HepG2 (cell line): ENCODE results near the gene RBP5. TPM values are rescaled to one million over a fixed set of nuclear protein-coding genes. Genes with fewer than 3 reads are reported as not detected.

ENCODE experiments used
- ATAC-seq: fragments of 200-7000 bp; cut with Tn5 transposase; 3 replicates; pipeline ENCODE4 v1.9.1; 2020; ENCODE audit warnings: mild to moderate bottlenecking, moderate library complexity
- BruUV-seq: library from RNA; stranded (reverse); fragments of 400-500 nt; replicated peaks from 2 replicates; lab custom pipeline; 2021; lab: Mats Ljungman, UMichigan
- CTCF ChIA-PET: fragments of 300-600 bp; formaldehyde crosslinking; extraction: SDS; loops from one replicate; lab custom pipeline; 2021; ENCODE audit warnings: low total read pairs, inconsistent platforms, low intra/inter-chr PET ratio; lab: Yijun Ruan, JAX
- POLR2A ChIA-PET: fragments of 350-600 bp; sonication (Branson Sonifier 250); formaldehyde crosslinking; loops from one replicate; lab custom pipeline; 2020; ENCODE audit warnings: antibody characterized with exemption, inconsistent platforms; lab: Yijun Ruan, JAX
- DNase-seq: peaks from one replicate; pipeline ENCODE4 v3.0.0-alpha.2; 2015; ENCODE audit warnings: low spot score
- FAIRE-seq: peaks from 3 replicates; lab custom pipeline; 2011; peaks lifted over from hg19 to GRCh38; lab: Jason Lieb, UNC
- H2AFZ ChIP-seq: one replicate; pipeline ENCODE4 v1.6.1; 2011; ENCODE audit warnings: low read length, inconsistent platforms
- H3K27ac ChIP-seq: fragments of 300-600 bp; 3 replicates; pipeline ENCODE4 v1.8.0; 2011; ENCODE audit warnings: mixed run types, mild to moderate bottlenecking, mixed read lengths, low read length, inconsistent platforms; ENCODE audit not compliant: insufficient read depth; ENCODE audit errors: extremely low read length
- H3K27me3 ChIP-seq, 2 experiments: fragments of 200-600 bp in 1 of 2; 2 replicates in 1 of 2; 3 replicates in 1 of 2; pipeline versions ENCODE4 v1.6.0 to v1.8.0; 2011; ENCODE audit warnings: low read length in 2 of 2, mild to moderate bottlenecking in 2 of 2, moderate library complexity in 2 of 2, inconsistent platforms in 1 of 2; ENCODE audit not compliant: insufficient read depth in 2 of 2, control insufficient read depth in 1 of 2
- H3K36me3 ChIP-seq, 2 experiments: fragments of 200-600 bp in 1 of 2; replicated peaks in 1 of 2; 2 replicates in 1 of 2; 3 replicates in 1 of 2; pipeline versions ENCODE4 v1.5.1 to v1.8.0; 2011; ENCODE audit warnings: low read length in 2 of 2, inconsistent platforms in 1 of 2; ENCODE audit not compliant: insufficient read depth in 2 of 2, control insufficient read depth in 1 of 2
- H3K4me1 ChIP-seq: 2 replicates; pipeline ENCODE4 v1.5.1; 2012; ENCODE audit warnings: low read length, inconsistent platforms; ENCODE audit not compliant: insufficient read depth
- H3K4me2 ChIP-seq: 2 replicates; pipeline ENCODE4 v1.6.0; 2011; ENCODE audit warnings: low read depth, low read length, inconsistent platforms
- H3K4me3 ChIP-seq, 3 experiments: fragments of 200-600 bp in 1 of 3; sonication (generic), shearing (Covaris generic) in 1 of 3; replicated peaks in 1 of 3; 2 replicates each; pipeline ENCODE4 v1.5.1; 2011 to 2016; ENCODE audit warnings: low read length in 3 of 3, inconsistent platforms in 2 of 3, low read depth in 2 of 3, mild to moderate bottlenecking in 2 of 3, control low read depth in 1 of 3, mixed read lengths in 1 of 3; ENCODE audit not compliant: insufficient read depth in 1 of 3
- H3K79me2 ChIP-seq: one replicate; pipeline ENCODE4 v1.6.1; 2011; ENCODE audit warnings: low read length, inconsistent platforms; ENCODE audit not compliant: insufficient read depth
- H3K9ac ChIP-seq: 2 replicates; pipeline ENCODE4 v1.6.0; 2011; ENCODE audit warnings: mild to moderate bottlenecking, low read depth, low read length, inconsistent platforms; ENCODE audit not compliant: insufficient read depth
- H3K9me3 ChIP-seq: 2 replicates; pipeline ENCODE4 v1.5.1; 2012; ENCODE audit warnings: mild to moderate bottlenecking, low read length
- H4K20me1 ChIP-seq: 2 replicates; pipeline ENCODE4 v1.6.0; 2011; ENCODE audit warnings: inconsistent platforms, mild to moderate bottlenecking, low read length, moderate library complexity; ENCODE audit not compliant: insufficient read depth
- EHMT2 ChIP-seq: fragments of 200-600 bp; sonication (generic); IDR thresholded peaks from 2 replicates; pipeline ENCODE4 v1.7.0; 2017; ENCODE audit warnings: antibody characterized with exemption, low read depth, low read length, borderline replicate concordance
- ETS1 ChIP-seq: sonication (generic); formaldehyde crosslinking; IDR thresholded peaks from 2 replicates; pipeline ENCODE4 v1.4.0; 2020; ENCODE audit warnings: missing genetic modification reagents
- POGZ ChIP-seq: sonication (generic); formaldehyde crosslinking; IDR thresholded peaks from 2 replicates; pipeline ENCODE4 v1.4.0; 2020; ENCODE audit warnings: mild to moderate bottlenecking, missing genetic modification reagents
- SOX6 ChIP-seq, 2 experiments: fragments of 450-650 bp in 1 of 2; sonication (generic) in 1 of 2; formaldehyde crosslinking in 1 of 2; IDR thresholded peaks; 2 replicates each; pipeline versions ENCODE4 v1.4.0 to v1.6.1; 2017 to 2020; ENCODE audit warnings: antibody characterized with exemption in 1 of 2, mild to moderate bottlenecking in 1 of 2, missing genetic modification reagents in 1 of 2
- ZFP90 ChIP-seq: sonication (generic); formaldehyde crosslinking; IDR thresholded peaks from 2 replicates; pipeline ENCODE4 v1.8.0; 2022; ENCODE audit warnings: missing genetic modification reagents, mild to moderate bottlenecking, inconsistent platforms, borderline replicate concordance
- ZKSCAN1 ChIP-seq: fragments of 150-350 bp; IDR thresholded peaks from 2 replicates; pipeline ENCODE4 v1.6.1; 2014; ENCODE audit warnings: low read length
- ZNF367 ChIP-seq: sonication (generic); formaldehyde crosslinking; IDR thresholded peaks from 2 replicates; pipeline ENCODE4 v1.4.0; 2020; ENCODE audit warnings: missing genetic modification reagents, borderline replicate concordance
- ZNF550 ChIP-seq: sonication (generic); formaldehyde crosslinking; IDR thresholded peaks from 2 replicates; pipeline ENCODE4 v1.4.0; 2020; ENCODE audit warnings: mild to moderate bottlenecking, missing genetic modification reagents, borderline replicate concordance
- ZNF644 ChIP-seq: IDR thresholded peaks from 2 replicates; pipeline ENCODE4 v1.6.1; 2016; ENCODE audit warnings: low read depth
- ZNF782 ChIP-seq: sonication (generic); formaldehyde crosslinking; IDR thresholded peaks from 2 replicates; pipeline ENCODE4 v1.4.0; 2020; ENCODE audit warnings: missing genetic modification reagents, mild to moderate bottlenecking, borderline replicate concordance
- WGBS: methylation state at CpG from one replicate; pipeline ENCODE4 v1.1.6; 2017; ENCODE audit warnings: low lambda C conversion rate; 5-methylcytosine and 5-hydroxymethylcytosine counted together
- in situ Hi-C: cut with HindIII; loops from 2 replicates; pipeline ENCODE4 v1.10.0; 2017; ENCODE audit warnings: low pct_unique_long_range_greater_than_20kb; ENCODE audit not compliant: extremely low pct_ligation_motif_present
- intact Hi-C: fragments of 100-400 bp; cut with micrococcal nuclease; formaldehyde crosslinking; loops from one replicate; pipeline ENCODE4 v1.10.0; 2022; ENCODE audit not compliant: unreplicated experiment
- polyA plus RNA-seq, 8 experiments: library from polyadenylated mRNA; depleted of rRNA in 3 of 8; stranded (reverse) in 7 of 8; unstranded in 1 of 8; fragments of >200 nt; fragmentation: Illumina TruSeq in 4 of 8; extraction: Trizol in 4 of 8; gene quantifications; 2 replicates each; pipeline versions ENCODE4 v1.2.1 to v1.2.3, GENCODE V29; 2011 to 2016; ENCODE audit warnings: low read depth in 4 of 8, missing spikeins in 1 of 8, mixed read lengths in 1 of 8; ENCODE audit not compliant: insufficient read depth in 1 of 8
- total RNA-seq, 5 experiments: library from RNA; depleted of rRNA; stranded (reverse); fragments of >200 nt; fragmentation: Illumina TruSeq; extraction: Trizol; gene quantifications; 2 replicates each; pipeline ENCODE4 v1.2.3, GENCODE V29; 2016; ENCODE audit warnings: low read depth in 1 of 5
- TF ChIP-seq, protein P1 (sequence below): sonication (generic); formaldehyde crosslinking; IDR thresholded peaks from 2 replicates; pipeline ENCODE4 v1.4.0; 2020; ENCODE audit warnings: missing genetic modification reagents; ENCODE audit errors: not compliant biosample characterization

The RBP5 gene
- total and polyA plus RNA-seq, 2 of the 13 experiments (the other 11 are each of a cell fraction or from before 2014, with no cell fraction given) = 13.8 to 19.8 TPM

DNA sequence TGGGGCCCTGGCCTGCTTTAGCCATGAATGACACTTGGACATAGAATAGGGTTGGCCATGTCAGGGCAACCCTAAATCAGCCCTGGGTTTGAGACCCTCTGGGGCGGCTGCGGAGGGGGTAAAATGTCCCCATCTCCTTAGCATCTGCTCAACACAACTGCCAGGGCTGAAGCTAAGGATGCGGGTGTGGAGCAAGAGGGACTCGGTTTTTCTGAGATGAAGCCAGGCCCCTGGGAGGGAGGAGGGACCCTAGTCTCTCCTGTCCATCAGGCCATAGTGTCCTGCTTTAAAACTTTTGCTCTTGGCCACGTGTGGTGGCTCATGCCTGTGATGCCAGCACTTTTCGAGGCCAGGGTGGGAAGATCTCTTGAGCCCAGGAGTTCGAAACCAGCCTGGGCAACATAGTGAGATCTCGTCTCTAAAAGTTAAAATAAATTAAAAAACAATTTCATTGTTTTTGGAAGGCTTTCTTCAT, 35.7 kb downstream of the RBP5 start:
- TF ChIP-seq ZNF550 (CRISPR knock-in tag) (no peak), ZKSCAN1 (no peak), ETS1 (CRISPR knock-in tag) (no peak), POGZ (no peak), SOX6 (IDR thresholded peaks at IDR 0.05) (no peak), SOX6 (CRISPR knock-in tag; IDR thresholded peaks at IDR 0.05) (no peak), ZNF782 (CRISPR knock-in tag) (no peak), EHMT2 (no peak), ZNF644 (no peak), ZNF367 (no peak), ZFP90 (CRISPR knock-in tag) (no peak)
- TF ChIP-seq, protein P1, sequence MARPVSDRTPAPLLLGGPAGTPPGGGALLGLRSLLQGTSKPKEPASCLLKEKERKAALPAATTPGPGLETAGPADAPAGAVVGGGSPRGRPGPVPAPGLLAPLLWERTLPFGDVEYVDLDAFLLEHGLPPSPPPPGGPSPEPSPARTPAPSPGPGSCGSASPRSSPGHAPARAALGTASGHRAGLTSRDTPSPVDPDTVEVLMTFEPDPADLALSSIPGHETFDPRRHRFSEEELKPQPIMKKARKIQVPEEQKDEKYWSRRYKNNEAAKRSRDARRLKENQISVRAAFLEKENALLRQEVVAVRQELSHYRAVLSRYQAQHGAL = no peak
- in situ Hi-C loops (loop anchor here (5.0 kb wide), 1 partner anchor 36 kb away; no protein-coding TSS in a partner anchor), intact Hi-C loops (loop anchor here (1.0 to 2.0 kb wide), 3 partner anchors 16 to 149 kb away; partner anchors contain the start of genes C12orf57, C1RL and C1S)
- CTCF ChIA-PET = interaction anchor here (0.7 to 5.0 kb wide), 6 partner anchors 16 to 149 kb away, joined by 3 to 45 read pairs (median 4); partner anchors contain the start of genes C12orf57, C1RL and C1S
- no peak for DNase-seq
- Histone ChIP-seq H2AFZ (no peak overlapping the region), H3K4me3 (no peak overlapping the region), H4K20me1 (no peaks in the 10 kb centered on the region; the same call in 1 of the 2 replicates), H3K4me1 (peaks cover 27% of the 10 kb centered on the region), H3K4me2 (peak overlapping the region; percentile 73), H3K27me3 (peaks cover 0 to 2% of the 10 kb centered on the region in 2 experiments; a peak in 1 of 5 replicates), H3K36me3 (no peaks in the 10 kb centered on the region), H3K9me3 (no peaks in the 10 kb centered on the region), H3K27ac (no peak overlapping the region), H3K79me2 (no peaks in the 10 kb centered on the region), H3K9ac (peak overlapping the region; percentile 13; the same call in 1 of the 2 replicates)
- ATAC-seq = peak; percentile 2; the same call in 2 of the 3 replicates
- POLR2A ChIA-PET = interaction anchor here (1.0 to 2.7 kb wide), 2 partner anchors 32 to 149 kb away, joined by 4 to 9 read pairs; partner anchors contain the start of genes C12orf57, C1S and RNU7-1
- no TSS peak for BruUV-seq
- no peak for FAIRE-seq
- 50% methylated on average over 8 of the region's 8 CpGs for WGBS
